ENCODE data around the gene SLC25A21.
A peak's percentile ranks its signal among the peaks of the same experiment; 100 is the strongest.

The SLC25A21 gene

DNA sequence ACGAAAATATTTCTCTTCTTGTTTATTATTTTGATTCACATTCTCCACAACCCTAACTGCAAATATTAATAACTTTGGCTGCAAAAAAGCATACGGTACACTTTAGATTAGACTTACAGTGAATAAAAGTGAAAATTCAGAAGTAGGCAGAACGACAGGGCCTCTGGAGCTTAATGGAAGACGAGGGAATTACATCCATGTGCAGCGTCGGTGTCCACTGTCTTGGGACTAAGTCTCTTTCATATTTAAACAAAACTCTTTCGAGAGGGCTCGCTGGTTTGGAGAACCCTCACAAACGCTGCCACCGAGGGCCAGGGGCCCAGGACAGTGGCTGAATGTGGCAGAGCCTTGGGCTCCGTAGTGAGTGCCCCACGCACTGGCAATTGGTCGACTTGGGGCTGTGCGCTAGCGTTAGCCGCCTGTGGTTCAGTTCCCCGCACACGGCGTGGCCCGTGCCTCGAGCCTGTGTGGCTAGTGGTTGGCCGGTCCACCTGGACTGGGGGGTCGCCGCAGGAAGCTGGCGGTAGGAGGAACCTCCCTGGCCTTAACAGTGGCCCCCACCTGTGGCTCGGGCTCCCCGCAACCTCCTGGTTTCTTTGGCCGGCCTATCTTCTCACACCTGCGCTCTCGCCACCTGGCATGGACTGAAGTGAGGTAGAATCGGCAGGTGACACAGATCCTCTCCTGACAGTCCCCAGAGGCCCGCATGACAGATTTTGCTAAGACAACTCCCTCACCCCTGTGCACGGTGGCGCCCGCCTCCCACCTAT is 511.5 kb downstream of the SLC25A21 start:
- H3K4me3 Mint-ChIP-seq = peak overlapping the region; percentile 39
- H3K27me3 Mint-ChIP-seq = peaks cover 93% of the 10 kb centered on the region
- H3K27ac Mint-ChIP-seq = no peak overlapping the region
- H3K9me3 Mint-ChIP-seq = peaks cover 3% of the 10 kb centered on the region
- peaks cover 53% of the 10 kb centered on the region for H3K4me1 Mint-ChIP-seq (ENCODE audit: low read depth)
- peaks cover 4% of the 10 kb centered on the region for H3K36me3 Mint-ChIP-seq (ENCODE audit: low read depth)

- H3K27ac Mint-ChIP-seq = no peak overlapping the region
- H3K4me3 Mint-ChIP-seq = no peak overlapping the region
- H3K9me3 Mint-ChIP-seq = peaks cover 6% of the 10 kb centered on the region
- peaks cover 9% of the 10 kb centered on the region for H3K36me3 Mint-ChIP-seq (ENCODE audit: low read depth)
- peaks cover 93% of the 10 kb centered on the region for H3K27me3 Mint-ChIP-seq
- H3K4me1 Mint-ChIP-seq (ENCODE audit: low read depth) = peaks cover 61% of the 10 kb centered on the region
Measured at GRCh38 chr14:36659822-36660735, 512.3 kb downstream of the SLC25A21 start.

DNA sequence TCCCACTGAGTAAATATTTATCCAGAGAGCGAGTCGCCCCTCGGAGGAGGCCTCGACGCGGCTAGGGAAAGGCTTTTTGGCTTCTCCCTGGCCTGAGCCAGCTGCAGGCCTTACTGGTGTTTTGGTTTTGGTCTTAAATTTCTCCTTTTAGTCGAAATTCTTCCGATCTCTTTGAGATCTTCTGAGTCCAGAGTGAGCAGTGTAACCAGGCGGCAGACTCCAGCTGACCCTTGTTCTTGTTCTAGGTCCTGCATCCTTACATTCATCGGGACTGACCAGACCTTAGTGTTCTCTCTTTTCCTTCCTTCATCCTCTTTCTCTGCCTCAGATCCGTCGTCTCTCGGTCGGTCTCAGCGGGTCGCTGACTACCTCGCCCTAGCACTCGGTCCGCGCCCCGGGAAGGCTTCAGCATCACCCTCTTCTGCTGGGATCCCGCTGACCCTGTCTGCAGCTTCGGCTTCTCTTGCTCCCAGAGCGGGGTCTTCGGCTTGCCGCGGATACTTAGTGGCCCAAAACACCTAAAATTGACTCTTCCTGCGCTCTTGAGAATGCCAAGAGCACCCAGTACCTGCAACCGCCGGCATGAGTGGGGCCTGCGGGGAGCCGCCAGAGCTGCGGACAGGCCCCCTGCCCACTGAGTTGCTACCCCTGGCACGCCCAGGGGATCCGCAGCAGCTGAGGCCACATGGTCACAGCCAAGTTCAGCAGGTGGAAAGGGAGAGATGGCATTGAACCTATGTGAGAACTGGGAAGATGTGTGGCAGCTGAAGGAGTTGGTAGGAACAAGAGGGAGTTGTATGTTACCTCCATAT is 513.2 kb downstream of the SLC25A21 start:
- Mint-ChIP-seq H3K36me3 (ENCODE audit: low read depth) (peaks cover 9% of the 10 kb centered on the region), H3K4me1 (ENCODE audit: low read depth) (peaks cover 55% of the 10 kb centered on the region), H3K27ac (no peak overlapping the region), H3K27me3 (peaks cover 93% of the 10 kb centered on the region), H3K9me3 (peaks cover 6% of the 10 kb centered on the region), H3K4me3 (no peak overlapping the region)

GRCh38 chr14:36658123-36659009 is 514.0 kb downstream of the SLC25A21 start:
- no peak overlapping the region for H3K27ac Mint-ChIP-seq
- H3K4me3 Mint-ChIP-seq = no peak overlapping the region
- H3K4me1 Mint-ChIP-seq (ENCODE audit: low read depth) = peaks cover 47% of the 10 kb centered on the region
- H3K9me3 Mint-ChIP-seq = peaks cover 6% of the 10 kb centered on the region
- H3K27me3 Mint-ChIP-seq = peaks cover 93% of the 10 kb centered on the region
- peaks cover 9% of the 10 kb centered on the region for H3K36me3 Mint-ChIP-seq (ENCODE audit: low read depth)

DNA sequence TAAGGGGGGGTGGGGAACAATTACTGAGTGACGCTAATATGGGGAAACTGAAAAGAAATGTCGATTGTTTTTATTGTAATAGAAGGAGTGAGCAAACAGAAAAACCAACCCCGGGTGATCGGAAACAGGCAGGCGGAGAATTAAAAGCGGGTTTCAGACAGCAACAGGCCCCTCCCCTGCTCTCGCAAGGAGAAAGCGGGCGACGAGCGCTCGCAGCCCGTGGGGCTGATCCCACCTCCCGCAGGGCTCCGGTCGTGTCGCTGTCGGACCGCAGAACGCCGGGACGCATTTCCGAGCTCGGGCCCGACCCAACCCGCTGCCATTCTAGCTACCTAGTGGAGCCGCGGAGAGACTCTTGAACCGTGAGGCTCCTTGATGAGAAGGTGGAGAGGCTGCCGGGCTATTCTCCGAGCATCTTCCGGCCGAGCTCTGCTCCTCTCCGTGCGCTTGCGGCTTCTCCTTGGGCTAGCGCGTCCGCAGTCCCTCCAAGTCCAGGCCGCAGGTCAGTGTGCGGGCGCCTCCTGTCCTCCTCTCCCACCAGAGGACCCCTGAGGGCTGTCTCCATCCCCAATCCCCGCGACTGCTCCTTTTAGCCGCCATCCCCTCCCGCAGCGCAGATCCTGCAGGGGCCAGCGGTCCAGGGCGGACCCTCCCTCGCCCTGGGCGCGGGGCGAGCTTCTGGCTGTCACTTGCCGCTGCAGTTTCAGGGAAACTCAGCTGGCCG is 514.8 kb downstream of the SLC25A21 start:
- Mint-ChIP-seq H3K9me3 (peaks cover 6% of the 10 kb centered on the region), H3K4me3 (no peak overlapping the region), H3K27me3 (peaks cover 93% of the 10 kb centered on the region), H3K27ac (no peak overlapping the region), H3K36me3 (ENCODE audit: low read depth) (peaks cover 9% of the 10 kb centered on the region), H3K4me1 (ENCODE audit: low read depth) (peaks cover 41% of the 10 kb centered on the region)

- H3K4me1 Mint-ChIP-seq (ENCODE audit: low read depth) = peaks cover 35% of the 10 kb centered on the region
- H3K27me3 Mint-ChIP-seq = peaks cover 92% of the 10 kb centered on the region
- peaks cover 9% of the 10 kb centered on the region for H3K36me3 Mint-ChIP-seq (ENCODE audit: low read depth)
- no peak overlapping the region for H3K27ac Mint-ChIP-seq
- peak overlapping the region; percentile 17 for H3K4me3 Mint-ChIP-seq
- H3K9me3 Mint-ChIP-seq = peaks cover 6% of the 10 kb centered on the region
Measured at GRCh38 chr14:36656687-36657398, 515.6 kb downstream of the SLC25A21 start.

DNA sequence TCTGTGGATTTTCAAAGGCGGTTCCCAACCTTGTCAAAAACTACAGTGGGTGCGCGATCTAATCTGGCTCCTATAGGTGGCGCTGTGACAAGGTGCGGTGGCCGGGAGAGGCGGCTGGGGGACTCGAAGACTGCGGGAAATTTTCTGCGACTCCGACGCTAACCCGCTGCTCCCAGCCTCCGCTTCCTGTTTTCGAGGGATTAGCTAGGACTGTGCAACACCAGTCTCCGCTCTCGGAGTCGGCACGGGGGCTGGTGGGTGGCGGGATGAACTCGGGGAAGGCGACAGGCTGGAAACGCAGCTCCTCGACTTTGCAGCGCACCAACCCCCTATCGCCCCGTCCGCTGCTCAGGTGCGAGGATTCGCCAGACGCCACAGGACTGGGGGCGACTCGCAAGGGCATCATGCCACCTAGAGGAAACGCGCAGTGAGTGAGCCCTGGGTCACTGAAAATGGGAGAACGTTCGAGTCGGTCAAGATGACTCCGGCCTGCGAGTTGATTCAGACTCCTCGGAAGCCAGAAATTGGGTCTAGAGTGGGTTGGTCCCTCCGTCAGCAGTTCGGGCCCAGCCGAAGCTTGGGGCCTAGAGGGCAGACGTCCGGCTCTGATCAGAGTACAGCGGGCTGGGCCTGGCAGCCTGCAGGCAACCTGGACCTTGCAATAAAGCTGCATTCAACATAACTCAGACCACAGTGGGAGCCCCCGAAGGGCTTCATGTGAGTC is 516.3 kb downstream of the SLC25A21 start:
- H3K4me1 Mint-ChIP-seq (ENCODE audit: low read depth) = peaks cover 28% of the 10 kb centered on the region

DNA sequence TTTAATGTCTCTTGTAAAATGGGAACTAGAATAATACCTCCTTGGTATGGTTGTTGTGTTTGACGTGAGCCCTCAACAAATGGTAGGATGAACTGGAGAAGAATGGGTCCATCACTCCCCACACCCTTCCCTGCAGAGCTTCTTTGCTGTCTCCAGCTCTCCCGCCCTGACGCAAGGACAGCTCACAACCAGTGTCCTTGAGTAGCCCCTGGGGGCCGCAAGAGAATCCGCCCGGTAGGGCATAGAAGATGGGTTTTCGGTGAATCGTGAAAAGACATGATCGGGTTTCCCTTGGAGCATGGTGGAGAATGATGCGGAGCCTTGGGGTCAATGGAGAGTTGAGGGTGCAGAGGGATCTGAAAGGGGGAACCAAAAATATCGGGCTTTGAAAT is 516.8 kb downstream of the SLC25A21 start:
- H3K27me3 Mint-ChIP-seq = peaks cover 90% of the 10 kb centered on the region
- peaks cover 28% of the 10 kb centered on the region for H3K4me1 Mint-ChIP-seq (ENCODE audit: low read depth)
- H3K27ac Mint-ChIP-seq = no peak overlapping the region
- H3K9me3 Mint-ChIP-seq = peaks cover 6% of the 10 kb centered on the region
- H3K36me3 Mint-ChIP-seq (ENCODE audit: low read depth) = peaks cover 5% of the 10 kb centered on the region
- H3K4me3 Mint-ChIP-seq = no peak overlapping the region

More for the DNA sequence above, 516.3 kb downstream of the SLC25A21 start:
- H3K4me3 Mint-ChIP-seq = no peak overlapping the region
- H3K9me3 Mint-ChIP-seq = peaks cover 6% of the 10 kb centered on the region
- H3K27ac Mint-ChIP-seq = no peak overlapping the region
- peaks cover 5% of the 10 kb centered on the region for H3K36me3 Mint-ChIP-seq (ENCODE audit: low read depth)
- H3K27me3 Mint-ChIP-seq = peaks cover 92% of the 10 kb centered on the region

DNA sequence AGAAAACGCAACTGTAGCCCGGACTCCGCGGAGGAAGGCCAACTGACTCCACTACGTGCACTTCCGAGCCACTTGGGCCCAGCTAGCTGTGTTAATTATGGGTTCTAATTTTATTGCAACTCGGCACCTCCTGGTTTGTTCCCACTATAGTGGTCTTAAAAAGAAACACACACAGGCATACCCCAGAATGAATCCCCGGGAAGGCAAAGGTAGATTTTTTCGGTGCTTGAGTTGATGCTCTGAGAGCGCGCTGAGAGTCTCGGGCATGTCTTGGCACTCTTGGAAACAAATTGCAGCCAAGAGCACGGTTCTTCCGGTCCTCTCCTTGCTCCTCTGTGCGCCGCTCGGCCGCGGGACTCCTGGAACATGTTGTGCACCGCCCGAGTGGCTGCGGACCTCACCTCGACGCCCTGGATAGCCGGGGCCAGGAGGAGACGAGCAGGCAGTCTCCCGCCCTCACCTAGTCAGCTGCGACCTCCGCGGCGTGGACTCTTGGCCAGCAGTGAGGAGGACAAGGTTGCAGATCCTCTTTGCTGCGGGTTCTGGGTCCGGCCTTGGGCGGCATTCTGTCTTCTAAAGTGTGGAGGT is 517.5 kb downstream of the SLC25A21 start:
- no peak overlapping the region for H3K27ac Mint-ChIP-seq

GRCh38 chr14:36653962-36654793 is 518.2 kb downstream of the SLC25A21 start:
- Mint-ChIP-seq H3K4me1 (ENCODE audit: low read depth) (peaks cover 27% of the 10 kb centered on the region), H3K4me3 (no peak overlapping the region), H3K9me3 (peaks cover 6% of the 10 kb centered on the region), H3K27ac (no peak overlapping the region), H3K27me3 (peaks cover 87% of the 10 kb centered on the region), H3K36me3 (ENCODE audit: low read depth) (peaks cover 5% of the 10 kb centered on the region)

More for the DNA sequence above, 517.5 kb downstream of the SLC25A21 start:
- H3K27me3 Mint-ChIP-seq = peaks cover 89% of the 10 kb centered on the region
- H3K36me3 Mint-ChIP-seq (ENCODE audit: low read depth) = peaks cover 5% of the 10 kb centered on the region
- H3K4me1 Mint-ChIP-seq (ENCODE audit: low read depth) = peaks cover 28% of the 10 kb centered on the region
- H3K4me3 Mint-ChIP-seq = no peak overlapping the region
- H3K9me3 Mint-ChIP-seq = peaks cover 6% of the 10 kb centered on the region

GRCh38 chr14:36653413-36653812 is 519.0 kb downstream of the SLC25A21 start:
- Mint-ChIP-seq H3K9me3 (peaks cover 4% of the 10 kb centered on the region), H3K27me3 (peaks cover 89% of the 10 kb centered on the region), H3K4me1 (ENCODE audit: low read depth) (peaks cover 24% of the 10 kb centered on the region), H3K27ac (no peak overlapping the region), H3K36me3 (ENCODE audit: low read depth) (peaks cover 5% of the 10 kb centered on the region), H3K4me3 (no peak overlapping the region)

Data from stimulated activated naive CD8-positive, alpha-beta T cell treated with anti-CD3 and anti-CD28 coated beads, Interleukin-15, Interleukin-2, amounts not matched to agents 100 ng/mL and 50 ng/mL, for 24 hours (primary cell).